IPS-18c (cell line): Measurements from ENCODE around the gene CSAG2.
"Not testable (repeated sequence)": the region's sequence is repeated elsewhere in the genome, so short reads cannot be mapped to it uniquely, and the experiment has no call there.

Experiments used
- H3K4me3 ChIP-seq: 2 replicates; pipeline ENCODE4 v1.7.0; 2013; ENCODE audit warnings: low read depth, mild to moderate bottlenecking, low read length, moderate library complexity; ENCODE audit not compliant: insufficient read depth
- H3K9me3 ChIP-seq: one replicate; pipeline ENCODE4 v1.6.1; 2013; ENCODE audit warnings: mild to moderate bottlenecking, low read length, moderate library complexity; ENCODE audit not compliant: control insufficient read depth, insufficient read depth

CSAG2 gene

GRCh38 chrX:152697952-152698931 is 10.8 kb downstream of the CSAG2 start, which contains the start of gene MAGEA3:
MAGEA3 (plus strand) TSS chrX:152698794; CDS start chrX:152700833, 2,039 bp downstream.
- H3K4me3 ChIP-seq, H3K9me3 ChIP-seq: not testable (repeated sequence)

- H3K4me3 ChIP-seq, H3K9me3 ChIP-seq: not testable (repeated sequence)
Measured at GRCh38 chrX:152681012-152681411, 28.1 kb downstream of the CSAG2 start.

- not testable (repeated sequence) for H3K4me3 ChIP-seq, H3K9me3 ChIP-seq
Measured at GRCh38 chrX:152674652-152675051, 34.4 kb downstream of the CSAG2 start.

- Histone ChIP-seq H3K4me3 (no peak overlapping the region), H3K9me3 (peaks cover 2% of the 10 kb centered on the region)
Measured at GRCh38 chrX:152674135-152674534, 34.9 kb downstream of the CSAG2 start.

GRCh38 chrX:152663086-152663485 is 46.0 kb downstream of the CSAG2 start:
- Histone ChIP-seq H3K9me3 (no peaks in the 10 kb centered on the region), H3K4me3 (no peak overlapping the region)

GRCh38 chrX:152658302-152658701 is 50.8 kb downstream of the CSAG2 start:
- no peak overlapping the region for H3K4me3 ChIP-seq
- H3K9me3 ChIP-seq: peaks cover 5% of the 10 kb centered on the region
